ENCODE data around the gene DHRS13.
"Not testable (repeated sequence)": the region's sequence is repeated elsewhere in the genome, so short reads cannot be mapped to it uniquely, and the experiment has no call there.

The DHRS13 gene

GRCh38 chr17:28881533-28882056, 21.3 kb downstream of the DHRS13 start:
- FAIRE-seq = no peak

- FAIRE-seq = no peak
Observed at GRCh38 chr17:28880572-28880945, 22.3 kb downstream of the DHRS13 start.

GRCh38 chr17:28879886-28880571, 22.9 kb downstream of the DHRS13 start:
- FAIRE-seq = no peak

GRCh38 chr17:28878981-28879380, 23.9 kb downstream of the DHRS13 start:
- no peak for FAIRE-seq

GRCh38 chr17:28878158-28878910, 24.5 kb downstream of the DHRS13 start:
- FAIRE-seq = no peak

- not testable (repeated sequence) for FAIRE-seq
Observed at GRCh38 chr17:28877150-28877711, 25.6 kb downstream of the DHRS13 start.

- FAIRE-seq = no peak
Observed at GRCh38 chr17:28875848-28876550, 26.9 kb downstream of the DHRS13 start.

GRCh38 chr17:28874750-28875149, 28.1 kb downstream of the DHRS13 start:
- FAIRE-seq = no peak

GRCh38 chr17:28873839-28874238, 29.0 kb downstream of the DHRS13 start:
- no peak for FAIRE-seq

GRCh38 chr17:28871056-28871579, 31.8 kb downstream of the DHRS13 start:
- no peak for FAIRE-seq

- FAIRE-seq = no peak
Observed at GRCh38 chr17:28867276-28867675, 35.6 kb downstream of the DHRS13 start.

GRCh38 chr17:28865946-28866752, 36.7 kb downstream of the DHRS13 start:
- no peak for FAIRE-seq

GRCh38 chr17:28864991-28865849, 37.7 kb downstream of the DHRS13 start:
- no peak for FAIRE-seq

GRCh38 chr17:28863953-28864352, 38.9 kb downstream of the DHRS13 start:
- FAIRE-seq = no peak

GRCh38 chr17:28862561-28862960, 40.3 kb downstream of the DHRS13 start:
- no peak for FAIRE-seq

GRCh38 chr17:28861393-28862203, 41.3 kb downstream of the DHRS13 start:
- no peak for FAIRE-seq

- no peak for FAIRE-seq
Observed at GRCh38 chr17:28860363-28860808, 42.5 kb downstream of the DHRS13 start.

- no peak for FAIRE-seq
Observed at GRCh38 chr17:28858801-28859355, 44.0 kb downstream of the DHRS13 start.

- FAIRE-seq = no peak
Observed at GRCh38 chr17:28857905-28858800, 44.7 kb downstream of the DHRS13 start.

Measured in islet of Langerhans (tissue), 1 donor.